NT2/D1 (cell line): Measurements from ENCODE around the gene LRMDA.

Experiments used
- DNase-seq: peaks from one replicate; pipeline ENCODE4 v3.0.0-alpha.2; 2011; ENCODE audit warnings: low read depth, low spot score
- H3K27me3 ChIP-seq: 2 replicates; pipeline ENCODE4 v1.6.0; 2011; ENCODE audit warnings: mild to moderate bottlenecking; ENCODE audit not compliant: insufficient read length, insufficient read depth
- H3K36me3 ChIP-seq: 2 replicates; pipeline ENCODE4 v1.6.1; 2011; ENCODE audit warnings: mild to moderate bottlenecking, low read length, mixed read lengths; ENCODE audit not compliant: insufficient read depth, insufficient read length
- H3K4me1 ChIP-seq: 2 replicates; pipeline ENCODE4 v1.5.1; 2011; ENCODE audit not compliant: insufficient read depth, insufficient read length
- H3K4me3 ChIP-seq: 2 replicates; pipeline ENCODE4 v1.5.1; 2011; ENCODE audit warnings: low read depth; ENCODE audit not compliant: insufficient read length
- H3K9ac ChIP-seq: 2 replicates; pipeline ENCODE4 v1.6.0; 2011; ENCODE audit warnings: low read depth; ENCODE audit not compliant: insufficient read length
- H3K9me3 ChIP-seq: 2 replicates; pipeline ENCODE4 v1.5.1; 2011; ENCODE audit warnings: mild to moderate bottlenecking, low read length; ENCODE audit not compliant: insufficient read depth
- SUZ12 ChIP-seq: IDR thresholded peaks from 2 replicates; pipeline ENCODE4 v1.6.1; 2011; ENCODE audit not compliant: insufficient read length, insufficient read depth; ENCODE audit errors: extremely low read depth
- YY1 ChIP-seq: IDR thresholded peaks from 2 replicates; pipeline ENCODE4 v1.6.1; 2011; ENCODE audit not compliant: insufficient read length, insufficient read depth
- ZNF274 ChIP-seq: IDR thresholded peaks from 2 replicates; pipeline ENCODE4 v1.6.1; 2011; ENCODE audit warnings: mild to moderate bottlenecking, low read depth, low read length

LRMDA gene

DNA sequence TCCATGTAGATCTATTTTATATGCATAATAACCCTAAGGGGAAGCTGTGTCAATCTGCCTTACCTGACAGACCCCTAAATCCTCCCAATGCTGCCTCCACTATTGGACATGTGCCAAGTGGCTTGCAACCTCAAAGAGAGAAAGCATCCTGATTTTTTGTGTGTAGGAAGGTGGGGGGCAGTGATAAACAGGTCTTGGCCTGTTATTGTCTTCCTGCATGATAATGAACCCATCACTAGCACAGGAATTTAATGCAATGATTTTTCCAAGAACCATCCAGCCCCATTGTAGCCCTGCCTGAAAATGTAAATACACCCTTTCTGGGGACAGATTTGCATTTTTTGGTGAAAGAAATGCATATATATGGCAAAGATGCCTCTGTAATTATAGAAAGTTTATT lies 850.2 kb downstream of the LRMDA start:
- H3K4me3 ChIP-seq = no peak overlapping the region
- H3K27me3 ChIP-seq = no peaks in the 10 kb centered on the region
- H3K9ac ChIP-seq = no peak overlapping the region
- H3K36me3 ChIP-seq = no peaks in the 10 kb centered on the region
- H3K4me1 ChIP-seq = no peaks in the 10 kb centered on the region
- TF ChIP-seq SUZ12 (no peak), ZNF274 (no peak), YY1 (no peak)
- peaks cover 15% of the 10 kb centered on the region; the same call in 1 of the 2 replicates for H3K9me3 ChIP-seq
- no peak for DNase-seq

DNA sequence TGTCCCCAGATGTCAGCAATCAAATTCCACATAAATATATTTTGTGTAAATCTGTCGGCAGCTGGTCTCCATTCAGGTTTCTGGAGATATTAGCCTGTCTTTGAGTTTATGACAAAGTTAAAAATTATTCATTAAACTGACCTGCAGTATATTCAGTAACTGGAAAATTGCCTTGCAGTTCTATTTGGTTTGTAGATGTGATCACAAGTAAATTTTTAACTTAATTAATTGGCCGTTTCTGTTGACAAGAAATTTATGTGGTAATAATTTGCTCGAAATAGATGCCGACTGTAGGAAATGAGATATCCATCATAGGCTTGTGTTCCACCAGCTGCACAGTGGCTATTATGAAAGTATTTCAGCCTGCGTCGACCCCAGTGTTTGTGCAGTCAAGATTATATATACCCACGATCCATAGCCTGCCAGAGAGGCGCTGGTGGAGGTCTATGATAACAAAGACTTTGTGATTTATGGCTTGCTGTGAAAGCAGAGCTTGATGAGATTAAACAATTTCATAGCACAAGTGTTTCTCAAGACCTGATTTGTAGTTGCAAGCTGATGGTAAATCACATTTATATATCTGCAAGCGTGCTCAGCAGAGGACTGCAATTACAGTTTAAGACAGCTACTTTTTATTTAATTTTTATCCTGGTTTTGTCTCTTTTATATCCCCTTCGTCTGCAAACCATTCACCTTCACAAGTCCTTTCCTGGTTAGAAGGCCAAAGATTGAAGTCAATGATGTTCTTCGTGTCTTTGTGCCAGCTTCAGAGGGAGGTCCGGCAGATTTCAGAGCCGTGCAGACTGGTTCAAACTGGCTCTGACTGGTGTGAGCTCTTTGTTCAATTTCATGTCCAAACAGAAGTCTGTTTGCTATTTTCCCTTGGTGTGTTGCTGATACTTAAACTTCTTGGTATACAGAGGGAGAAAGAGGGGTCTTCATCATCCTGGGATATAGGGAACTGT lies 850.9 kb downstream of the LRMDA start:
- H3K36me3 ChIP-seq = no peaks in the 10 kb centered on the region
- peaks cover 15% of the 10 kb centered on the region; the same call in 1 of the 2 replicates for H3K9me3 ChIP-seq
- no peak overlapping the region for H3K9ac ChIP-seq
- no peaks in the 10 kb centered on the region for H3K27me3 ChIP-seq
- no peak for DNase-seq
- H3K4me3 ChIP-seq = no peak overlapping the region
- no peaks in the 10 kb centered on the region for H3K4me1 ChIP-seq
- TF ChIP-seq YY1 = no peak
- no peak for TF ChIP-seq ZNF274
- TF ChIP-seq SUZ12 = no peak

DNA sequence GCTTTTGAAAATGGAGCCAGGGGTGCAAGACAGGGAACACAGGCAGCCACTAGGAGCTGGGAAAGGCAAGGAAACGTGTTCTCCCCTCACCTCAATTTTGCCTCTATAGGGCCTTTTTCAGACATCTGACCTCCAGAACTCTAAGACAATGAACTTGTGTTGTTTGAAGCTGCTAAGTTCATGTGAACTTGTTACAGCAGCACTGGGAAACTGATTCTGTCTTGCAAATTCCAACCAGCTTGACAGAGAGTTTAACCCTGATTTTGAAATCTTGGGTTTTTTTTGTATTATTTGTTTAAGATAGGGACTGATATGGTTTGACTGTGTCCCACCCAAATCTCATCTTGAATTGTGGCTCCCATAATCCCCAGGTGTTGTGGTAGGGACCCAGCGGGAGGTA lies 852.9 kb downstream of the LRMDA start:
- Histone ChIP-seq H3K9me3 (peaks cover 15% of the 10 kb centered on the region; the same call in 1 of the 2 replicates), H3K36me3 (no peaks in the 10 kb centered on the region), H3K27me3 (no peaks in the 10 kb centered on the region), H3K4me1 (no peaks in the 10 kb centered on the region), H3K4me3 (no peak overlapping the region), H3K9ac (no peak overlapping the region)
- DNase-seq = no peak
- TF ChIP-seq YY1 (no peak), ZNF274 (no peak), SUZ12 (no peak)

DNA sequence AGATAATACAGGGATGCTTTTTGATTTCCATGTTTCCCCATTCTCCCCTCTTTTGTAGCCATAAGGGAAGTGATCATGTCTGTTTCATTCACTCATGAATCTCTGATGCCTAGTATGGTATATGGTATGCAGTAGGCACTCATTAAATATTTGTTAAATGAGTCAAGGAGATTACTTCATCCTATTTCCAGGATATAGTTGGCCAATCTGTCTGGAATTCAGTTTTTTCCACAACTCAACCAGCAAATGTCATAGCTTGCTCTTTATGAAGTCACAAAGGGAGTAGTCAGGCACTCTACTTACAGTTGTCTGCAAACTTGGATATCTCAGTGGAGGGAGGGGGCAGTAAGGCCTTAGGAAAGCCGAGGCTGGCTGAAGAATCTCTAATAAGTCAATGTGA lies 853.6 kb downstream of the LRMDA start:
- Histone ChIP-seq H3K4me3 (no peak overlapping the region), H3K9ac (no peak overlapping the region), H3K4me1 (no peaks in the 10 kb centered on the region), H3K9me3 (peaks cover 15% of the 10 kb centered on the region; the same call in 1 of the 2 replicates), H3K27me3 (no peaks in the 10 kb centered on the region), H3K36me3 (no peaks in the 10 kb centered on the region)
- TF ChIP-seq SUZ12 = no peak
- no peak for TF ChIP-seq ZNF274
- no peak for TF ChIP-seq YY1
- DNase-seq = no peak

DNA sequence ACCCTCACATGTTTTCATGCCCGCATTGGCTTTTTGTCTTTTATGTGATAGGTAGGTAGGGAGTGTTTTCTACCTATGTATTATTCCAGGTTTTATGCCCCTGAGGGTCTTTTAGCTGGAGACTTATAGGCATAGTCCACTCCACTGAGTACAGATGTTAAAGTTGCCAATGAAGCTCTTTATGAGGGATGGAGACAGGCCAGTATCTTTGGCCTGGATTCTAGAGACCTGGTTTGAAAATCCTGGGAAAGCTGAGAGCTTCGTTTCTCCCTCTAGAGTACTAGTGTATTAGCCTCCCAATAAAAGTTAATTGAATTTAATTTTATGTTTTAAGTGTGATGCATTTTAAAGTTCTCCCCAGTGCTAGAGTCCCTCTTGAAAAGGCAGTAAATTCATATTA lies 854.1 kb downstream of the LRMDA start:
- Histone ChIP-seq H3K9me3 (peaks cover 15% of the 10 kb centered on the region; the same call in 1 of the 2 replicates), H3K9ac (no peak overlapping the region), H3K36me3 (no peaks in the 10 kb centered on the region), H3K4me1 (no peaks in the 10 kb centered on the region), H3K27me3 (no peaks in the 10 kb centered on the region), H3K4me3 (no peak overlapping the region)
- DNase-seq = no peak
- TF ChIP-seq SUZ12 (no peak), ZNF274 (no peak), YY1 (no peak)

DNA sequence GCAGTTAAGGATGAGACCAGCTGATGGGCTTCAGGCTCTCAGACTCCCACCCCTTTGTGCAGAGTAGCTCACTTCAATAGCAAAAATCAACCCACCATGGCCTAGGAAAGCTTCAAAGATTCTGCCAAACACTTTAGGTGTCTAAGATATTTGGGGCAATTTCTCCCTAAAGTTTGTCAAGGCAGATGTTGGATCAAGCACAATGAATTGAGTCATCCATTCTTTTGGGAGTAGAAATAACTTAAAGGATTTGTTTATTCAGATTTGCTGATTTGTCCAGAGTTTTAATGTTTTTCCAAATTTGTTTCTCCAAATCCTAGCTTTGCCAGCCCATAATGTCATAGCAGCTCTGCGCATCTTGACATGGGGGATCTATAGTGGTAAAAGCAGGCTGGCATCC lies 855.1 kb downstream of the LRMDA start:
- no peaks in the 10 kb centered on the region for H3K36me3 ChIP-seq
- DNase-seq = no peak
- TF ChIP-seq SUZ12 (no peak), ZNF274 (no peak), YY1 (no peak)

DNA sequence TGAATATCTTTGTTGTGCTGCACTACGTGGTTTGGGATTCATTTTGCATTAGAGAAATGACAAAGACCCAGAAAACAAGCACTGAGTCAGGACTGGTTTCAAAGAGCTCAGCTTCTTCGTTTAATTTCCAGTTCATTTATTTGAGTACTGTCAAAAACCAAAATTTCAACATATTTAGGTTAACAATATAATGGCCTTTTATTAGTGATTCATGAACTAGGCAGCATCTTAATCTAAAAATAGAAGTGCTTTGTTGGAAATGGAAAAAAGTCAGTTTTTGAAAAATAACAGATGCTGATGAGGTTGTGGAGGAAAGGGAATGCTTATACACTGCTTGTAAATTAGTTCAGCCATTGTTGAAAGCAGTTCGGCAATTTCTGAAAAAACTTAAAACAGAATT lies 856.4 kb downstream of the LRMDA start:
- H3K4me1 ChIP-seq = no peaks in the 10 kb centered on the region
- no peak for DNase-seq
- H3K9ac ChIP-seq = no peak overlapping the region
- H3K4me3 ChIP-seq = no peak overlapping the region
- H3K36me3 ChIP-seq = no peaks in the 10 kb centered on the region
- H3K9me3 ChIP-seq = peaks cover 15% of the 10 kb centered on the region; the same call in 1 of the 2 replicates
- no peaks in the 10 kb centered on the region for H3K27me3 ChIP-seq
- TF ChIP-seq YY1 = no peak
- TF ChIP-seq SUZ12 = no peak
- TF ChIP-seq ZNF274 = no peak

More for the DNA sequence above, 855.1 kb downstream of the LRMDA start:
- Histone ChIP-seq H3K4me3 (no peak overlapping the region), H3K9me3 (peaks cover 15% of the 10 kb centered on the region; the same call in 1 of the 2 replicates), H3K4me1 (no peaks in the 10 kb centered on the region), H3K9ac (no peak overlapping the region), H3K27me3 (no peaks in the 10 kb centered on the region)
